GM19239 (cell line): Measurements from ENCODE around the gene VDR.

ENCODE experiments used
- DNase-seq: peaks from one replicate; pipeline ENCODE4 v3.0.0; 2011; ENCODE audit warnings: low spot score; ENCODE audit not compliant: insufficient read length
- FAIRE-seq: peaks from 2 replicates; lab custom pipeline; 2011; peaks lifted over from hg19 to GRCh38; lab: Jason Lieb, UNC

Gene VDR

GRCh38 chr12:47803191-47803875 is 101.5 kb downstream of the VDR start:
- DNase-seq (no peak), FAIRE-seq (no peak)

- FAIRE-seq = no peak
- DNase-seq = no peak
These were observed 102.5 kb downstream of the VDR start for GRCh38 chr12:47802312-47802711.

- FAIRE-seq = no peak
- no peak for DNase-seq
These were observed 102.9 kb downstream of the VDR start for GRCh38 chr12:47801904-47802246.

GRCh38 chr12:47801170-47801903 is 103.5 kb downstream of the VDR start:
- DNase-seq = no peak
- no peak for FAIRE-seq

- no peak for DNase-seq
- FAIRE-seq = no peak
These were observed 104.2 kb downstream of the VDR start for GRCh38 chr12:47800582-47800981.

GRCh38 chr12:47799357-47799955 is 105.3 kb downstream of the VDR start:
- FAIRE-seq (no peak), DNase-seq (no peak)

- DNase-seq = no peak
- FAIRE-seq = no peak
These were observed 106.3 kb downstream of the VDR start for GRCh38 chr12:47798382-47798948.

GRCh38 chr12:47797441-47797840 is 107.4 kb downstream of the VDR start:
- FAIRE-seq = no peak
- DNase-seq = peak; percentile 74

GRCh38 chr12:47795814-47796411 is 108.9 kb downstream of the VDR start:
- FAIRE-seq = no peak
- no peak for DNase-seq

DNA sequence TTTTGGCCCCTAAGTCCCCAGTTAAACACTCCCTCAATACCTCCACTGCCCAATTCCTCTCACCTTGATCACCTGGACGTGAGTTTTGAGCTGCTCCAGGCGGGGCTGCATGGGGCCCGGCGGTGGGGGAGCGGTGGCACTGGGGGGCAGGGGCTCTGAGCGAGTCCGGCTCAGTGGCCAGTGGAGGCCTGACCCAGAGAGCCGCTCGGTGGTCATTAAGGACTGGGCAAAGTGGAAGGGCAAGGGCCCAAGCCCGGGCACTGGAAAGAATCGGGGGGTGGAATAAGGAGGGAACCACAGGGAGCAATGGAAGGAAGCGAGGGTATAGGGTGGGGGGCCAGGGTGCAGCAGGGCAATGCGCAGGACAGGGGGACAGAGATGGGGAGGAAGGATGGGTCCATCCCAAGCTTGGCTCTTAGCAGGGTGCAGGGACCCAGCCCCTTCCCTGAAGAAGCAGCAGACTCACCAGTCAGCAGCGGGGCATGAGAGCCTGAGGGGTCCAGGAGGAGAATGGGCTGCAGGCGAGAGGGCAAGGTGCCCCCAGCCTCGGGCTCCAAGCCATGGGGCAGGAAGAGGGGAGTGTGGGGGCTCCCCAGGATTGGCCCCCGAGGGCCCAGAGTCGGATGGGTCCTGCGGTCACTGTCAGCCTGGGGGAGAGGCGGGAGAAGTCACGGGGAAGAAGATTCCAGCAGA is 109.5 kb downstream of the VDR start:
- no peak for DNase-seq
- FAIRE-seq = no peak

DNA sequence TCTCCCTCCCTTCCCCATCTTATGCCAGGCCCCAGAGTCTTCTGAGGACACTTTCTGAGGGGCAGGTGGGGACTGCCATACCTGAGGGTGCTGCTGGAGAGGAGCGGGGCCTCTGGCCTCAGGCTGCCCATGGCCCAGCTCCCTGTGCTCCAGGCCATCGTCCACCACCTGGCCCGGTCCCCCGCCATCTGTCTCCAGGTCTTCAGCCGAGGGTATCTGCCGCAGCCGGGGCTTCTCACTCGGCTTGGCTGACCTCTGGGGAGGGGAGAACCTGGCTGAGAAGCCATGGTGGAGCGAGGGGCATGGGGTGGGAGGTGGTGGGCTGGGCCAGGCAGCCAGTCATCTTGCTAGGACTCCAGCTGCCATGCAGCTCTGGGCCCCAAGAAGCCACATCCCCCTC is 110.1 kb downstream of the VDR start:
- DNase-seq (no peak), FAIRE-seq (no peak)

GRCh38 chr12:47793015-47793681 is 111.6 kb downstream of the VDR start:
- no peak for FAIRE-seq

GRCh38 chr12:47791874-47792273 is 112.9 kb downstream of the VDR start:
- no peak for DNase-seq
- FAIRE-seq = no peak

More at GRCh38 chr12:47793015-47793681, 111.6 kb downstream of the VDR start:
- DNase-seq = no peak
